ENCODE measurements around the gene KRT86.

GRCh38 chr12:52285851-52286530 is 11.5 kb downstream of the KRT86 start:
- TF ChIP-seq CTCF (IDR thresholded peaks at IDR 0.05) (no peak), EZH2 (IDR thresholded peaks at IDR 0.05) (no peak), EZH2phosphoT487 (IDR thresholded peaks at IDR 0.05) (no peak)
